ENCODE results near the gene EPHA8.

GRCh38 chr1:22527122-22527521, 36.2 kb upstream of the EPHA8 start:
- no peak for TF ChIP-seq CTCF (IDR thresholded peaks at IDR 0.05; ENCODE audit: insufficient read depth, low read length)
- TF ChIP-seq GABPA (IDR thresholded peaks at IDR 0.05; ENCODE audit: low read depth): no peak
- no peak for TF ChIP-seq SPI1 (IDR thresholded peaks at IDR 0.05; ENCODE audit: borderline replicate concordance, low read depth)
- TF ChIP-seq POLR2AphosphoS5 (IDR thresholded peaks at IDR 0.05; ENCODE audit: low read depth): no peak

Measured in HL-60 (cell line).